ENCODE measurements around the gene DAD1.

The DAD1 gene

GRCh38 chr14:22539831-22540230 lies 49.2 kb downstream of the DAD1 start:
- TF ChIP-seq CTCF (IDR thresholded peaks at IDR 0.05; ENCODE audit: insufficient read depth, low read length, poor library complexity, severe bottlenecking), result no peak
- H3K4me3 ChIP-seq (replicated peaks; ENCODE audit: low read depth, low read length), result no peak overlapping the region
- H3K27me3 ChIP-seq (replicated peaks; ENCODE audit: control insufficient read depth, insufficient read depth, low read length), result no peaks in the 10 kb centered on the region
- H3K36me3 ChIP-seq (ENCODE audit: control insufficient read depth, insufficient read depth, low read length), result peaks cover 7% of the 10 kb centered on the region
- DNase-seq (ENCODE audit: extremely low read depth, insufficient read length), result no peak

DNA sequence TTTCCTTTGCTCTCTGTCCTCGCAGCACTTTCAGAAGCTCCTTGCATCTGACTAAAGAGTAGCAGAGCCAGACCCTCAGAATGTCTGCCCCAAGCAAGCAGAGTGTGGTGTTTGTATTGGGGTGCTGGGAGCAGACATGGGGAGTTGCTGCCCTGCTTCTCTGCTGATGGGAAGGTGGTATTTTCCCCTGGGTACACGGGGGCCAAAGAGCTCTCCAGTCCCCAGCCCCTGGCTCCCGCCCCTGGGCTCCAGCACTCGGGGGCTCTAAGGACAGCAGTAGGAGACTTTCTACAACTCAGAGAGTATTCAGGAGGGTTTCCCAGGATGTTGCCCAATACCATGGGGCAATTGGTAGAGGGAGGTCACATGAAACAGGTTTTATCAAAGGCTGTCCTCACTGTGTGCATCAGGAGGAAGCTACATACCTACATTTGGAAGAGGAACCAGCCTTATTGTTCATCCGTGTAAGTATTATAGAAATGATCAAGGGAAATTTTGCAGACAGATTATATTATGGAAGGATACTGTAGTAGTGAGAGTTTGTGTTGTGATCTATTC lies 50.3 kb downstream of the DAD1 start:
- H3K36me3 ChIP-seq (ENCODE audit: control insufficient read depth, insufficient read depth, low read length), result peaks cover 7% of the 10 kb centered on the region
- TF ChIP-seq CTCF (IDR thresholded peaks at IDR 0.05; ENCODE audit: insufficient read depth, low read length, poor library complexity, severe bottlenecking), result no peak
- H3K4me3 ChIP-seq (replicated peaks; ENCODE audit: low read depth, low read length), result no peak overlapping the region
- H3K27me3 ChIP-seq (replicated peaks; ENCODE audit: control insufficient read depth, insufficient read depth, low read length), result no peaks in the 10 kb centered on the region
- no peak for DNase-seq (ENCODE audit: extremely low read depth, insufficient read length)

- Histone ChIP-seq H3K27me3 (replicated peaks; ENCODE audit: control insufficient read depth, insufficient read depth, low read length) (no peaks in the 10 kb centered on the region), H3K4me3 (replicated peaks; ENCODE audit: low read depth, low read length) (no peak overlapping the region), H3K36me3 (ENCODE audit: control insufficient read depth, insufficient read depth, low read length) (peaks cover 7% of the 10 kb centered on the region)
- no peak for DNase-seq (ENCODE audit: extremely low read depth, insufficient read length)
- no peak for TF ChIP-seq CTCF (IDR thresholded peaks at IDR 0.05; ENCODE audit: insufficient read depth, low read length, poor library complexity, severe bottlenecking)
Measured at GRCh38 chr14:22537436-22538310, 51.4 kb downstream of the DAD1 start.

DNA sequence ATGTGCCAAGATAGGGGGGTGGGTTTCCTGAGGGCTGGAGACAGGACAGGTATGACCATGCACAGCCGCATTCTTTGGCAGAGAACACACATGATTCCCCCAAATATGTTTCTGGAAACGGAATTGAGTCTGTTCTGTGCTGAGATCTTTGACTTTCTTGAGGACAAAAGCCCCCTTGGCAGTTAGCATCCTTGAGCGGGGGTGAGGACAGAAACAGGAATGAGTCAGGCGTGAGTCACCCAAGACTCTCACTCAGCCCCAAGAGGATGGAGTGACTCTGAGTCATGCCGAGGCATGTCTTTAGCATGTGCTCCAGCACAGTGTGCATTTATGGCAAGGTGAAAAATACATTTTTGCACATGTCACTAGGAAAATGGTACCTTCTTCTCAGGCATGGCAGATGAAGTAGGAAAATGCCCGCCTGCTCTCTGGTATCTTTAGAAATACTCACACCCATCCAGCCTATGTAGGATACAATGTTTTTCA lies 52.1 kb downstream of the DAD1 start:
- Histone ChIP-seq H3K4me3 (replicated peaks; ENCODE audit: low read depth, low read length) (no peak overlapping the region), H3K27me3 (replicated peaks; ENCODE audit: control insufficient read depth, insufficient read depth, low read length) (no peaks in the 10 kb centered on the region), H3K36me3 (ENCODE audit: control insufficient read depth, insufficient read depth, low read length) (peaks cover 7% of the 10 kb centered on the region)
- DNase-seq (ENCODE audit: extremely low read depth, insufficient read length), result peak; percentile 82
- no peak for TF ChIP-seq CTCF (IDR thresholded peaks at IDR 0.05; ENCODE audit: insufficient read depth, low read length, poor library complexity, severe bottlenecking)

DNA sequence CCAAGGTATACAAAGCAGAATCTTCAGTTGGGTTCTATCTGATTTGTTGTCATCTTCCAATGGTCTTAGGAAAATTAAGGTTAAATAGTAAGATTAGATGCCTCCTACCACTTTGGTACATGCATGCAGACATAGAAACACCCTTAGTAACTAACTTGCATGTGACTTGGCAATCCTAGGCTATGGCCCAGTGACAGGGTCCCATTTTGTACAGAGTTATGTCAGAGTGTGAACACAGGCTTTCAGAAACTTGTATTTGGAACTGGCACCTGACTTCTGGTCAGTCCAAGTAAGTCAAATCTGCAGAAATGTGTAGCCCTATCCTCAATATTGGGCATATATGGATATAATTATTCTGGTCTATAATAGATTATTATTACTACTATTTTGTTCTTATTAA lies 53.1 kb downstream of the DAD1 start:
- DNase-seq (ENCODE audit: extremely low read depth, insufficient read length), result no peak
- TF ChIP-seq CTCF (IDR thresholded peaks at IDR 0.05; ENCODE audit: insufficient read depth, low read length, poor library complexity, severe bottlenecking), result no peak
- Histone ChIP-seq H3K27me3 (replicated peaks; ENCODE audit: control insufficient read depth, insufficient read depth, low read length) (no peaks in the 10 kb centered on the region), H3K4me3 (replicated peaks; ENCODE audit: low read depth, low read length) (no peak overlapping the region), H3K36me3 (ENCODE audit: control insufficient read depth, insufficient read depth, low read length) (peaks cover 7% of the 10 kb centered on the region)
